Upper lobe of right lung (tissue), 1 donor: ENCODE data around the gene CFAP52. TPM values are rescaled to one million over a fixed set of nuclear protein-coding genes. Genes with fewer than 3 reads are reported as not detected.
A peak's percentile ranks its signal among the peaks of the same experiment; 100 is the strongest.
"Not testable (repeated sequence)": the region's sequence is repeated elsewhere in the genome, so short reads cannot be mapped to it uniquely, and the experiment has no call there.

Experiments
- ATAC-seq: fragments of 200-7000 bp; cut with Tn5 transposase; one replicate; pipeline ENCODE4 v1.9.1; 2020; ENCODE audit warnings: mild to moderate bottlenecking, moderate library complexity
- DNase-seq: peaks from one replicate; pipeline ENCODE4 v3.0.0-alpha.2; 2020
- H3K27ac ChIP-seq: fragments of 200-600 bp; one replicate; pipeline ENCODE4 v1.8.0; 2022
- H3K27me3 ChIP-seq: fragments of 200-600 bp; one replicate; pipeline ENCODE4 v1.8.0; 2022; ENCODE audit warnings: mild to moderate bottlenecking
- H3K36me3 ChIP-seq: fragments of 200-600 bp; one replicate; pipeline ENCODE4 v1.8.0; 2022
- H3K4me1 ChIP-seq: fragments of 200-600 bp; one replicate; pipeline ENCODE4 v1.8.0; 2022
- H3K4me3 ChIP-seq: fragments of 200-600 bp; one replicate; pipeline ENCODE4 v1.8.0; 2022; ENCODE audit warnings: mild to moderate bottlenecking
- H3K9me3 ChIP-seq: fragments of 200-600 bp; one replicate; pipeline ENCODE4 v1.8.0; 2022
- CTCF ChIP-seq: fragments of 200-600 bp; IDR thresholded peaks from one replicate; pipeline ENCODE4 v1.8.0; 2022; ENCODE audit warnings: antibody characterized with exemption
- intact Hi-C: fragments of 100-400 bp; cut with DNase I; formaldehyde crosslinking; loops from one replicate; pipeline ENCODE4 v1.11.0; 2022
- total RNA-seq: library from RNA; stranded (reverse); fragmentation: NEBNext Ultra II Directional; extraction: Animal tissue kit (Norgen Biotek cat#: 25700); gene quantifications from one replicate; pipeline ENCODE4 v1.2.1, GENCODE V29; 2021
- donor health status: DM: no; HTN: yes; CAD: no; lungs with severe emphysema.

CFAP52 gene
- total RNA-seq, 1 donor from 2014 or later, result not detected

DNA sequence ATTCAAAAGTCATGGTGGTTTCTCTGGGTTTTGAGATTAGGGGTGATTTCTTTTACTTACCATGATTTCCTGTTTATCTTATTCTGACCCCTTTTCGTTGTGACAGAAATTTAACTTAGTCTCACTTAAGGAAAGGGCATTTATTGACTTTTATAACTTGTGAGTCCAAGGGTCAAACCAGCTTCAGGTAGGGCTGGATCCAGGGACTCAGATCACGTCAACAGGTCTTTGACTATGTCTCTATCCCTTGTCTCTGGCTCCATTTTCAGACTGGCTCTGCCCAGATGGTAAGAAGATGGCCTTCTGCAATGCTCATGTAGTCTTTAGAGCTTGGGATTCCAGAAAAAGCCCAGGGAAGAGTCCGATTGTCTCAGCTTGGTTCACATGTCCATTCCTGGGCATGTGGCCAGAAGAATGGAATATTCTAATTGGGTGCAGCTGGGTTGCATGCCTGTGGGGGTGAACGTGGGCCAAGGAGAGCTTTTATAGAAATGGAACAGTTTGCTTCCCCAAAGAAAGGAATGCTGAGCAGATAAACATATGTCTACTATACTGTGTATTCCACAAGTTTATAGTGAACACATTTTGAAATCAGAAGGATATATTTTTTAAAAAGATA, 82.3 kb downstream of the CFAP52 start:
- intact Hi-C loops, result no loop called here
- no peak for DNase-seq

DNA sequence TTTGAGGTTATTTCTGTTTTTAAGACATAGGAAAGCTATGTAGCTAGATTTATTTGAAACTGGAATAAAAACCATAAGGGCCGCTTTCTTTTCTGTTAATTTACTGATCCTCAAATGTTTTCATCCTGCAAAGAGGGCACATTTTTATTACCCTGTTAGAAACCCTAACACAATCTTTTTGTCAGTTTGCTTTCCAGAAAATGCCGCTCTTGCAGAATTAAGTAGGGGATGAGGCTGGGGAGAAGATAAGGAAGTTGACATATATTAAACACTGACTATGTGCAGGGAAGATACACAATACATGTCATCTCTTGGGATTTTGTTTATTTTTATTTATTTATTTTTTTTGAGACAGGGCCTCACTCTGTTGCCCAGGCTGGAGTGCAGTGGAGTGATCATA, 84.6 kb downstream of the CFAP52 start:
- ATAC-seq (no peak), DNase-seq (no peak)
- no peaks in the 10 kb centered on the region for H3K4me1 ChIP-seq
- intact Hi-C loops, result no loop called here
- no peaks in the 10 kb centered on the region for H3K36me3 ChIP-seq
- no peaks in the 10 kb centered on the region for H3K9me3 ChIP-seq
- no peak overlapping the region for H3K27ac ChIP-seq
- no peak for TF ChIP-seq CTCF
- no peak overlapping the region for H3K4me3 ChIP-seq
- H3K27me3 ChIP-seq, result no peaks in the 10 kb centered on the region

More for the DNA sequence above, 82.3 kb downstream of the CFAP52 start:
- Histone ChIP-seq H3K4me3 (no peak overlapping the region), H3K9me3 (no peaks in the 10 kb centered on the region), H3K4me1 (no peaks in the 10 kb centered on the region), H3K27me3 (no peaks in the 10 kb centered on the region), H3K36me3 (no peaks in the 10 kb centered on the region), H3K27ac (no peak overlapping the region)
- ATAC-seq, result no peak
- TF ChIP-seq CTCF, result no peak

- H3K27ac ChIP-seq, intact Hi-C loops, H3K4me3 ChIP-seq, H3K27me3 ChIP-seq, ATAC-seq, H3K4me1 ChIP-seq, H3K9me3 ChIP-seq, H3K36me3 ChIP-seq, DNase-seq: not testable (repeated sequence)
Measured at GRCh38 chr17:9663511-9663910, 87.1 kb downstream of the CFAP52 start.

- H3K4me3 ChIP-seq, result no peak overlapping the region
- no peaks in the 10 kb centered on the region for H3K27me3 ChIP-seq
- DNase-seq, result no peak
- H3K9me3 ChIP-seq, result no peaks in the 10 kb centered on the region
- no peak for ATAC-seq
- TF ChIP-seq CTCF, result no peak
- H3K36me3 ChIP-seq, result no peaks in the 10 kb centered on the region
- H3K27ac ChIP-seq, result no peak overlapping the region
- H3K4me1 ChIP-seq, result no peaks in the 10 kb centered on the region
- intact Hi-C loops, result no loop called here
Measured at GRCh38 chr17:9666461-9667050, 90.1 kb downstream of the CFAP52 start.

DNA sequence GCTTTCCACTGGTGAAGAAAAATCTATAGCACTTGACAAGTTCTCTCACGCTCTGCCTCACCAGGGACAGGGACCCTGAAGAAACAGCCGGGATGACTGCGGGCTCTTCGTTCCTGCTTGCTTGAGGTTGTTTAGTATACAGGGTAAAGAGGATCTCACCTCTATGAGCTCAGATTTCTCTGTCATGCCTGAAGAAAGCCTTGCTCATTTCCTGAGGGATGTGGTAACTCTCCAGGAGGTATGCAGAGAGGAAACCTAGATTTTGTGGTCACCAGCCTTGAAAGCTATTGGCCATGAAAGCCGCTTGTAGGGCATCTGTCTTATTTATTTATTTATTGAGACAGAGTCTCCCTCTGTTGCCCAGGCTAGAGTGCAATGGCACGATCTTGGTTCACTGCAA, 92.1 kb downstream of the CFAP52 start:
- intact Hi-C loops, result no loop called here
- TF ChIP-seq CTCF, result no peak
- Histone ChIP-seq H3K9me3 (no peaks in the 10 kb centered on the region), H3K4me1 (no peaks in the 10 kb centered on the region), H3K27ac (no peak overlapping the region), H3K4me3 (no peak overlapping the region), H3K36me3 (no peaks in the 10 kb centered on the region), H3K27me3 (no peaks in the 10 kb centered on the region)
- ATAC-seq (no peak), DNase-seq (no peak)

GRCh38 chr17:9669551-9670008, 93.1 kb downstream of the CFAP52 start:
- no peak for TF ChIP-seq CTCF
- peak; percentile 86 for ATAC-seq
- peak; percentile 66 for DNase-seq
- no peak overlapping the region for H3K4me3 ChIP-seq
- H3K4me1 ChIP-seq, result no peaks in the 10 kb centered on the region
- H3K27me3 ChIP-seq, result no peaks in the 10 kb centered on the region
- intact Hi-C loops, result no loop called here
- H3K27ac ChIP-seq, result no peak overlapping the region
- no peaks in the 10 kb centered on the region for H3K36me3 ChIP-seq
- no peaks in the 10 kb centered on the region for H3K9me3 ChIP-seq
